Activated CD4-positive, alpha-beta T cell treated with anti-CD3 and anti-CD28 coated beads for 48 hours (primary cell): ENCODE data around the gene MYOG.

ENCODE experiments used
- DNase-seq: peaks from one replicate; pipeline ENCODE4 v3.0.0-alpha.2; 2020

MYOG gene

GRCh38 chr1:203085528-203086406 is at the start of gene MYOG:
MYOG (minus strand) TSS chr1:203086012; CDS start chr1:203085961, 51 bp downstream.
- DNase-seq = no peak

- no peak for DNase-seq
Observed at GRCh38 chr1:203133970-203134725, 48.3 kb upstream of the MYOG start.

DNA sequence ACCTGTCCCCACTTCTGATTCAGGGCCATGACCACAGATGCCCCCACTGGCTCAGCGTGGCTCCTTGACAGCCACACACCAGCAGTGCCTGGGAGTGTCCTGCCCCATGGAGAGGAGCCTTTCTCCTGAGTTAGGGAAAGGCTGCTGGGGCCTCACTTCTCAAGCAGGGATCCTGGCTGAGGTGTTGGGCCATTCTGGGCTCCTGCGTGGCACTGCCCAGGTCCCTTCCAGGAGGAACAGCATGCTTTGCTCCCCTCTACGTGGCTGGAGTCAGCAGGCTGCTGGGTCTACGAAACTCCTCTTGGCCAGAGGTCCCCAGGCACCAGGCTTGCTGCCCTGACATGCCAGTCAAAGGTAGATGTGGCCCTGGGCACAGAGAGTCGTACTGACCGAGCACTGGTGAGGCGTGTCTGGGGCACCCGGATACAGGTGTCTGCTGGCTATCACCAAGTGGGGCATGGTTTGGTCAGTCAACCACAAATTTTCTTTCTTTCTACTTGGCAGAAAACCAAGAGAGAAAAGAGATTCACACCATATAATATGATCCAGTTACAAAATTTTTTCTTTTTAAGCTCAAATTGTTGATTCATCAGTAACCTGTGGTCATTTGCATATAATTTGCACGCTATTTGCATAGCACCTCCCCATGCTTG is 45.9 kb upstream of the MYOG start:
- no peak for DNase-seq

- no peak for DNase-seq
Observed at GRCh38 chr1:203130358-203130985, 44.7 kb upstream of the MYOG start.

GRCh38 chr1:203129501-203130231 is 43.9 kb upstream of the MYOG start:
- no peak for DNase-seq

GRCh38 chr1:203128716-203129500 is 43.1 kb upstream of the MYOG start:
- DNase-seq = no peak

DNA sequence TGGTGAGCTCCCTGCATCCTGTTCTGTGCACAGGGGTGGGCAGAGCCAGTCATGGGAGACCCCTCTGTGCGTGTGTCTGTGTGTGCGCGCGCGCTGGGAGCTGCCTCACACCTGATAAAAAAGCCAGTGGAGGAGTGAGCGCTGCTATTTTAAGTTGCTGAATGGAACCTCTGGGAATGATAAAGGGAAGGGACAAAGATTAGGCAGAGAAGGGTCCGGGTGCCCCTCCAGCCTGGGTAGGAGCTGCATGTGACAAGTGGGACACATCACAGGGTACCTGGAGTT is 42.6 kb upstream of the MYOG start:
- DNase-seq = no peak

- DNase-seq = peak; percentile 16
Observed at GRCh38 chr1:203127666-203128430, 42.0 kb upstream of the MYOG start, which contains the start of gene ADORA1. ADORA1 (plus strand) TSS chr1:203127726; CDS start chr1:203128842, 1,116 bp downstream.

DNA sequence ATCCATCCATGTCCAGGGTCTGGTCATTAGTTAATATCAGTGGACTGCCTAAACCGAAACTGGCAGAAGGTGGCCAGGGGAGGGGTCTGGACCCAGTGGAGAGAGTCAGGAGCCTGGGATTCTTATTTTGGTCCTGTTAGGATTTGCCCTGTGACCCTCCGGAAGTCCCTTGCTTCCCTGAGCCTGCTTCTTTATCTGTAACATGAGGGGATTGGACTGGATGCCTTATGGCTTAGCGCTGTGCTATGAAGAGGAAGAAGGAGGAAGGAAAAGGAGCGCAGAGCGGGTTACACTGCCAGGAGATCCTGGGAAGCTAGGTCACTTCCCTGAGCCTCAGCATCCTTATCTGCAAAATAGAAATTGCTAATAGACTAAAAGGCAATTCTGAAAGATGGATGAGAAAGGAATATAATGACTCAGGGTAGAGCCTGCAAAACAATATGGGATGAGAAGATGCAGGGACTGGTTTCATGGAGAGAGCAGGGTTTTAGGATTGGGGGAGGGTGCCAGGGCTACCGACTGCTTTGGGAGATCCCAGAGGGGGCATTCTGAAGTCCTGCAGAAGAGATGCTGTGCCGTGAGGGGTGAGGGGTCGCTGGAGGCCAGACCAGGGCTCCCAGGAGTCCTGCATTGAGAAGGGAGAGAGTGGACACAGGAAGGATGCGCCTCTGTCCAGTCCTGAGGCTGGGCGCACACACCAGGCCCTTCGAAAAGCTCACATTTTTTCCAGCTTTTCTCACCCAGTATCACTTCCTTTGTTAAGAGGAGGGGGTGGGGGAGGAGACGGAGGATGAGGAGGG is 41.3 kb upstream of the MYOG start:
- no peak for DNase-seq

GRCh38 chr1:203126151-203126865 is 40.5 kb upstream of the MYOG start:
- DNase-seq = no peak

DNA sequence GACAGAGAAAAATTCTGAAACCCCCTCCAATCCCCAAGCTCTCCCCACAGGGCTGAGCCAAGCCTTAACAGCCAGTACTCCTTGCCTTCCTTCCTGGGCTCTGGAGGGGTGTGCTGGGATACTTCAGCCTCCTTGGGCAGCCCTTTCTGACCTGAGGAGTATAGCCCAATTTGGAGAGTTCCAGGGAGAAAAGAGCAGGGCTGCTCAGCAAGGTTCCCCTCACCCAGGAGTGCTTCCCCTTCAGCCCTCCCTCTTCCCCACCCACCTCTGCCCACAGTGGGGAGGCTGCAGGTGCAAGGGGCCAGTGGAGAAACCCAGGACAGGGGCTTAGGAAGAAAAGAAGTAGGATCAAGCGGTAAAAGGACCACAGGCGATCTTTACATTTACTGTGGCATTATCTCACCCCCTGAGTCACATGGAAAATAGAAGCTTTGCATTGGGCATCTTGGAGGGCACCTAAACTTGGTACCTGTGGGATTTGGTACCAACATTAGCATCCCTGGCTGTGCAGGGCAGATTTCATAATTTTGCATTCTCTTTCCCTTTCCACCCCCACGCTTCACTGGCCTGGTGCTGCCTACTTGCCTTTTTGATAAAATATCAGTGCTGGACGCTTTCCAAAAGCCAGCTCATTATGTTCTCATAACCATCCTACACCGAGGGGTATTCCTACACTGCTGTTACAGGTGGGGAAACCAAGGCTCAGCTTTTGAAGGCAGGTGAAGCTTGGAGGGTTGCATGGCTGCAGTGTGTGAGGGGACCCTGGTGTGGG is 38.9 kb upstream of the MYOG start:
- no peak for DNase-seq

DNA sequence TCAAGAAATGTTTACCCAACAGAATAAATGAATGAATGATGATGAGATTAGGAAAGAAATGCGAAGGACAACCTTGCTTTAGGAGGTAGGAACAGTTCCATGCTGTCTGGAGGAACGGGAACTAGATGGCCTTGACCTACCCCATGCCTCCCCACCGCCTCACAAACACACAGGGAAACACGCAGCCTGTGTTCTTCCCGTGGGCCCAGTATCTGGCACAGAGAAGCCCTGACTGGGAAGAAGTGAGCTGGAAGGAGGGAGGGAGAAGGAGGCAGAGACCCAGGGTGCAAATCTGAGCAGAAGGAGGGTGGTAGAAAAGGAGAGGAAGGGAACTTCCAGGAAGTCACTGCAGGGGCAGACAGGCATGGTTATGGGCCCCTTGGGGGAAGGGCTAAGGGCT is 38.2 kb upstream of the MYOG start:
- DNase-seq = no peak

- no peak for DNase-seq
Observed at GRCh38 chr1:203122159-203122558, 36.3 kb upstream of the MYOG start.

DNA sequence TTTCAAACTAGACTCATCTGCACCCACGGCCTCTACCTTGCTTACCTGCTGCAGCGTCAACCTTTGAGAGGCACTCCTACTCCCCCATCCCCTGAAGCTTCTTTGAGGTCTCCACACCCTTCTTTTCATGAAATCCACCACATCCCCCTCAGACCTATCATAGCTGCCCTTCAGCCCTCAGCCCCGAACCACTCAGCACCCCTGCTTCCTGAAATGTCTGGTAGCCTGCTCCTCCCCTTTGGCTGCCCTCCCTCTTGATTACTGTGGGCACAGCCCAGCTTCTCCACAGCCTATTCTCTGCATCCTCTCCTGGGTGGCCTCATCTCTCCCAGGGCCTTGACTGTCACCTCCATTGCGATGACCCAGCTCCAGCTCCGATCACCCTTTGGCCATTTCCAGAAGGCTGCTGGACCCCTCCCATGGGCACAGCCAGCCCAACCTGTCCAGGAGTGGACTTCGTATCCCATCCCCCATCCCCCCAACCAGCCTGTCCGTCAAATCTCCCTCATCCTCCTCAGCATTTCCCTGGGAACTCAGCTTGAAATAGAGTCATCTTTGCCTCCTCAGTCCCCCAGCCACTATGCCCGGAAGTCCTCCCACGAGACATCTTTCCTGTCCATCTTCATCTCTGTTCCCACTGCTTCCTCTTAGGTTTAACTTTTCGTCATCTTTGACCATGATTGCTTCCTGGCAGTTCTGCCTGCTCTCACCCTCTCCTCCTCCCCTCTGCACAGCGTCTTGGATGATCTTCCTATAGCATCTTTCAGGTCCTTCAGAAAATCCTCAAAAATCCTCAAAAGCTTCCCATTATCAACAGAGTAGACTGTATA is 35.6 kb upstream of the MYOG start:
- no peak for DNase-seq

- no peak for DNase-seq
Observed at GRCh38 chr1:203120325-203121153, 34.7 kb upstream of the MYOG start.
